HG03039 (cell line): ENCODE measurements around the gene P2RX5.
A peak's percentile ranks its signal among the peaks of the same experiment; 100 is the strongest.
"Not testable (repeated sequence)": the region's sequence is repeated elsewhere in the genome, so short reads cannot be mapped to it uniquely, and the experiment has no call there.

ENCODE experiments used
- ATAC-seq: cut with Tn5 transposase; IDR thresholded peaks from one replicate; pipeline ENCODE4 v1.9.1; 2021; ENCODE audit warnings: mild to moderate bottlenecking, moderate library complexity; ENCODE audit not compliant: unreplicated experiment

Gene P2RX5

GRCh38 chr17:3715296-3715695, 19.3 kb upstream of the P2RX5 start:
- ATAC-seq = no peak

GRCh38 chr17:3712811-3713463, 17.0 kb upstream of the P2RX5 start:
- no peak for ATAC-seq

GRCh38 chr17:3710951-3711383, 15.0 kb upstream of the P2RX5 start:
- peak; percentile 86 for ATAC-seq

- ATAC-seq = no peak
These were observed 12.4 kb upstream of the P2RX5 start for GRCh38 chr17:3708366-3708765.

- not testable (repeated sequence) for ATAC-seq
These were observed 9.7 kb upstream of the P2RX5 start for GRCh38 chr17:3705718-3705984.

GRCh38 chr17:3704931-3705717, 9.2 kb upstream of the P2RX5 start:
- no peak for ATAC-seq

- ATAC-seq = not testable (repeated sequence)
These were observed 6.1 kb upstream of the P2RX5 start for GRCh38 chr17:3702041-3702539.

GRCh38 chr17:3699951-3700350, 4.0 kb upstream of the P2RX5 start:
- no peak for ATAC-seq

GRCh38 chr17:3698139-3698538, 2.2 kb upstream of the P2RX5 start:
- no peak for ATAC-seq

- ATAC-seq = no peak
These were observed 1.1 kb upstream of the P2RX5 start for GRCh38 chr17:3697103-3697476.

GRCh38 chr17:3695129-3695722, 729 bp downstream of the P2RX5 start:
- ATAC-seq = no peak

GRCh38 chr17:3693829-3694231, 2.1 kb downstream of the P2RX5 start:
- ATAC-seq = no peak

- no peak for ATAC-seq
These were observed 2.8 kb downstream of the P2RX5 start for GRCh38 chr17:3693141-3693540.

GRCh38 chr17:3692346-3692745, 3.6 kb downstream of the P2RX5 start:
- no peak for ATAC-seq

GRCh38 chr17:3691617-3692067, 4.3 kb downstream of the P2RX5 start:
- no peak for ATAC-seq

- no peak for ATAC-seq
These were observed 5.8 kb downstream of the P2RX5 start for GRCh38 chr17:3690094-3690715.

- ATAC-seq = no peak
These were observed 6.5 kb downstream of the P2RX5 start for GRCh38 chr17:3689262-3690093.

- ATAC-seq = no peak
These were observed 7.1 kb downstream of the P2RX5 start for GRCh38 chr17:3688852-3689261.

- no peak for ATAC-seq
These were observed 7.9 kb downstream of the P2RX5 start for GRCh38 chr17:3688027-3688553.

GRCh38 chr17:3685174-3685573, 10.8 kb downstream of the P2RX5 start:
- ATAC-seq = no peak
